Ascending aorta (tissue), 2 donors: ENCODE data around the gene COLQ. TPM values are rescaled to one million over a fixed set of nuclear protein-coding genes. Genes with fewer than 3 reads are reported as not detected.

Experiments used
- DNase-seq, 2 donors: peaks; one replicate each; pipeline ENCODE4 v3.0.0-alpha.2; 2019; ENCODE audit warnings: low spot score in 2 of 2
- H3K27ac ChIP-seq, 2 donors: fragments of 200-600 bp; sonication (generic); one replicate each; pipeline ENCODE4 v1.5.1; 2016 to 2017; ENCODE audit warnings: mild to moderate bottlenecking in 1 of 2
- H3K27me3 ChIP-seq: fragments of 200-600 bp; sonication (generic); one replicate; pipeline ENCODE4 v1.5.1; 2017
- H3K36me3 ChIP-seq, 2 donors: fragments of 200-600 bp; sonication (generic); one replicate each; pipeline ENCODE4 v1.5.1; 2016
- H3K4me1 ChIP-seq, 2 donors: fragments of 200-600 bp; sonication (generic); one replicate each; pipeline ENCODE4 v1.5.1; 2016 to 2017; ENCODE audit warnings: mild to moderate bottlenecking in 1 of 2
- H3K4me3 ChIP-seq, 2 donors: fragments of 200-600 bp; sonication (generic); one replicate each; pipeline ENCODE4 v1.5.1; 2016 to 2017; ENCODE audit warnings: mild to moderate bottlenecking in 1 of 2
- H3K9me3 ChIP-seq, 2 donors: fragments of 200-600 bp; sonication (generic); one replicate each; pipeline ENCODE4 v1.5.1; 2016
- intact Hi-C: fragments of 100-400 bp; cut with DNase I; formaldehyde crosslinking; loops from one replicate; pipeline ENCODE4 v1.15.1; 2023
- total RNA-seq: library from RNA; depleted of rRNA; stranded (reverse); fragments of >200 nt; gene quantifications from one replicate; pipeline ENCODE4 v1.1.0, GENCODE V29; 2016
- TF ChIP-seq, protein P1 (sequence below), 3 experiments: fragments of 200-600 bp in 2 of 3; fragments of 450-650 bp in 1 of 3; sonication (generic) in 2 of 3; IDR thresholded peaks; one replicate each; pipeline ENCODE4 v1.5.1; 2016 to 2019; ENCODE audit warnings: antibody characterized with exemption in 3 of 3, mild to moderate bottlenecking in 1 of 3, moderate library complexity in 1 of 3

Gene COLQ
- total RNA-seq = 4.6 TPM

DNA sequence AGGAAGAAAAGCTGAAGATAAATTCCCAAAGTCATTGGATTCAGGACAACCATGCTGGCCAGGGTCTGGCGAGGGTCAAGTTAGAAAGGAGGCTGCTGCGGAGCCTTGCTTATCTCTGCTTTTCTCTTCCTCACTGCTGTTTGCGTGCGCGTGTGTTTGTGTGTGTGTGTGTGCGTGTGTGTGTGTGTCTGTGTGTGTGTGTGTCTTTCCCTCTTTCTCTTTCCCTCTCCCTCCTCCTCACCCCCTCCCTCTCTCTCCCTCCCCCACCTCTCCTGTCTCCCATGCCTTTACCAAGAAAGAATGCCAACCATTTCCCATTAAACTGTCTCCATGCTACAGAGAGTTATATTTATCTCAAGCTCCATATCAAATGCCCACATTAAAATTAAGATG, at the start of gene COLQ:
COLQ (minus strand) TSS at position 134 of the 393 bp plus-strand sequence; CDS start at position 53, 81 bp downstream.
- Histone ChIP-seq H3K4me1 (peaks cover 3 to 11% of the 10 kb centered on the region in 2 donors), H3K27ac (peak within 1 kb of the TSS; percentile 61 to 69), H3K4me3 (peak within 1 kb of the TSS; percentile 46 to 48), H3K36me3 (no peaks in the 10 kb centered on the region), H3K27me3 (no peaks in the 10 kb centered on the region), H3K9me3 (no peaks in the 10 kb centered on the region)
- DNase-seq = no peak
- intact Hi-C loops = no loop called here
- TF ChIP-seq, protein P1, sequence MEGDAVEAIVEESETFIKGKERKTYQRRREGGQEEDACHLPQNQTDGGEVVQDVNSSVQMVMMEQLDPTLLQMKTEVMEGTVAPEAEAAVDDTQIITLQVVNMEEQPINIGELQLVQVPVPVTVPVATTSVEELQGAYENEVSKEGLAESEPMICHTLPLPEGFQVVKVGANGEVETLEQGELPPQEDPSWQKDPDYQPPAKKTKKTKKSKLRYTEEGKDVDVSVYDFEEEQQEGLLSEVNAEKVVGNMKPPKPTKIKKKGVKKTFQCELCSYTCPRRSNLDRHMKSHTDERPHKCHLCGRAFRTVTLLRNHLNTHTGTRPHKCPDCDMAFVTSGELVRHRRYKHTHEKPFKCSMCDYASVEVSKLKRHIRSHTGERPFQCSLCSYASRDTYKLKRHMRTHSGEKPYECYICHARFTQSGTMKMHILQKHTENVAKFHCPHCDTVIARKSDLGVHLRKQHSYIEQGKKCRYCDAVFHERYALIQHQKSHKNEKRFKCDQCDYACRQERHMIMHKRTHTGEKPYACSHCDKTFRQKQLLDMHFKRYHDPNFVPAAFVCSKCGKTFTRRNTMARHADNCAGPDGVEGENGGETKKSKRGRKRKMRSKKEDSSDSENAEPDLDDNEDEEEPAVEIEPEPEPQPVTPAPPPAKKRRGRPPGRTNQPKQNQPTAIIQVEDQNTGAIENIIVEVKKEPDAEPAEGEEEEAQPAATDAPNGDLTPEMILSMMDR (IDR thresholded peaks at IDR 0.05) = no peak

DNA sequence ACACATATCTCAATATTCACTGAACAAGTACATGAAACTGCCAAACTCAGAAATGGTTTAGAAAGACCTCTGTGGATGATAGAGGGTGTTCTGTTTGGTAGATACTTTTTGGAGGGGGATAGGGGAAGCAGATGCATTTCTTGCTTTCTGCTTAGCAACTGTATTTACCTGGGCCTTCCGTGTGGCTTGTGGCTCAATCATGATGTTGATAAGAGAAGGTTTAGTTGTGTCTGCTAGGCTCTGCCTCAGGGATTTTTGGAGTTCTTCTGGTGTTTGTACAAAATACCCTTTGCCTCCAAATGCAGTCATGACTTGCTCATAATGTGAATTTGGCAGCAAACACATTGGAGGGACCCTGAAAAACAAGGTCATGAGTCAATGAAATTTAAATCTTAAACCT, 41.7 kb upstream of the COLQ start:
- Histone ChIP-seq H3K4me1 (no peaks in the 10 kb centered on the region), H3K4me3 (no peak overlapping the region), H3K36me3 (peaks cover 43 to 71% of the 10 kb centered on the region in 2 donors), H3K27me3 (no peaks in the 10 kb centered on the region), H3K9me3 (no peaks in the 10 kb centered on the region), H3K27ac (no peak overlapping the region)
- TF ChIP-seq, protein P1 (IDR thresholded peaks at IDR 0.05) = no peak
- no peak for DNase-seq
- intact Hi-C loops = no loop called here

DNA sequence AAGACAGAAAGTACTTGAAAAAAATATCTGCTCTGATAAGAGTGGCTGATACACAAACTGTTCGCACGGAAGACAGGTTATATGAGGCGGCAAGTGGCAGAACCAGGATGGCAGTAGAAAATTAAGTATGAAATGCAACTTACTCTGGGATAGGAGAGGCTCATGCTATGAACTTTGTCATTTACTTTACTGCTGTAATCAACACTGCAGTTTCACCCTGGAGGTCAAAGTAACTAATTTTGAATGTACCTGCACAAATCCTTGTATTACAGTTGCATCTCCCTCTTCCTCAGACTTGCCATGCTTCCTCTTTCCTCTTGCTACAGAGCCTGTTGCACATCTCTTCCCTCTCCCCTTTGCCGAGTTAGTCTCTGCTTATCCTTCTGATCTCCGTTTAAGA, 41.1 kb upstream of the COLQ start:
- H3K4me1 ChIP-seq = no peaks in the 10 kb centered on the region
- TF ChIP-seq, protein P1 (IDR thresholded peaks at IDR 0.05) = no peak
- H3K4me3 ChIP-seq = no peak overlapping the region
- no peaks in the 10 kb centered on the region for H3K9me3 ChIP-seq
- peaks cover 37 to 65% of the 10 kb centered on the region in 2 donors for H3K36me3 ChIP-seq
- DNase-seq = no peak
- intact Hi-C loops = no loop called here
- H3K27ac ChIP-seq = no peak overlapping the region
- no peaks in the 10 kb centered on the region for H3K27me3 ChIP-seq

DNA sequence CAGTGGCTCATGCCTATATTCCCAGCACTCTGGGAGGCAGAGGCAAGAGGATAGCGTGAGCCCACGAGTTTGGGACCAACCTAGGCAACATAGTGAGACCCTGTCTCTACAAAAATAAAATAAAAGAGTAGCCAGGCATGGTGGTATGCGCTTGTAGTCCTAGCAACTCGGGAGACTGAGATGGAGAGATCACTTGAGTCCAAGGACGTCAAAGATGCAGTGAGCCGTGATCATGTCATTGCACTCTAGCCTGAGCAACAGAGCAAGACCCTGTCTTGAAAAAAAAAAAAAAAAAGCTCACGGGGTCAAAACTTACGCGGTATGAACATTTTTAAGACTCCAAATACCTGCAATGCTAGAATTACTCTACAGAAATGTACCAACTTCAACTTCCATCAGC, 37.1 kb upstream of the COLQ start:
- DNase-seq = no peak
- H3K27me3 ChIP-seq = no peaks in the 10 kb centered on the region
- no peak overlapping the region for H3K4me3 ChIP-seq
- peaks cover 21 to 35% of the 10 kb centered on the region in 2 donors for H3K36me3 ChIP-seq
- intact Hi-C loops = no loop called here
- H3K9me3 ChIP-seq = no peaks in the 10 kb centered on the region
- TF ChIP-seq, protein P1 (IDR thresholded peaks at IDR 0.05) = no peak
- no peak overlapping the region for H3K27ac ChIP-seq
- no peaks in the 10 kb centered on the region for H3K4me1 ChIP-seq

DNA sequence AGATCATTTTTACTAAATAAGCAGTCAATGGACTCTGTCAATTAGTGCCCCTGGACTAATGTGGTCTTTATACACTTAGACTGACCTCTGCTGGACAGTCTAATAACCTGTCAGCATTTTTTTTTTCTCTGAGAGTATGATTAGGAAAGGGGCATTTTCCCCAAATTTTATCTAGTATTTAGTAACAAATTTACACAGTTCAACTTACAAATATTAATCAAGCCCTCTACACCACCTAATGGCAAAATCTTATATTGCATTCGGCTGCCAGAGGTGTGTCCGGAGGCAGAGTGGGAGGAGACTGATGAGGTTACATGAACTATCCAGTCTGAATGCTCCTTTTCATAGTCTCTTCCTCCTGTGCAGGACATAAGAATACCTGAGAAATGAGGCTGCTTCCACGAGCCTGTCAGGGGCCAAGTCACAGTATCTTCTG, 36.0 kb upstream of the COLQ start:
- H3K36me3 ChIP-seq = peaks cover 10 to 25% of the 10 kb centered on the region in 2 donors

More for the DNA sequence above, 36.0 kb upstream of the COLQ start:
- H3K4me3 ChIP-seq = no peak overlapping the region
- no peaks in the 10 kb centered on the region for H3K27me3 ChIP-seq
- TF ChIP-seq, protein P1 (IDR thresholded peaks at IDR 0.05) = peak; percentile 41 to 70 (median 48)
- H3K9me3 ChIP-seq = no peaks in the 10 kb centered on the region
- peak overlapping the region in 1 of 2 donors; percentile 43 for H3K27ac ChIP-seq
- intact Hi-C loops = loop anchor here (1.0 to 2.0 kb wide), 2 partner anchors 129 to 355 kb away; no protein-coding TSS in a partner anchor
- H3K4me1 ChIP-seq = no peaks in the 10 kb centered on the region
- DNase-seq = peak in 1 of 2 donors; percentile 77
